CD8-positive, alpha-beta memory T cell (primary cell): ENCODE data around the gene SAMD4A. TPM values are rescaled to one million over a fixed set of nuclear protein-coding genes. Genes with fewer than 3 reads are reported as not detected.

Experiments
- CTCF ChIA-PET: fragments of 350-600 bp; sonication (Branson Sonifier 250); formaldehyde crosslinking; loops from one replicate; lab custom pipeline; 2021; ENCODE audit warnings: antibody characterized with exemption; lab: Charles Lee
- POLR2A ChIA-PET: fragments of 350-600 bp; sonication (Branson Sonifier 250); formaldehyde crosslinking; loops from one replicate; lab custom pipeline; 2021; ENCODE audit warnings: antibody characterized with exemption; lab: Charles Lee
- DNase-seq, 5 donors: peaks; one replicate each; pipeline versions ENCODE4 v3.0.0 to v3.0.0-alpha.2; 2020 to 2022; ENCODE audit warnings: mixed read lengths in 1 of 5
- H3K27ac ChIP-seq: one replicate; pipeline ENCODE4 v1.7.0; 2013; ENCODE audit warnings: low read depth, mild to moderate bottlenecking, low read length, moderate library complexity
- H3K27me3 ChIP-seq: 2 replicates; pipeline ENCODE4 v1.7.0; 2013; ENCODE audit warnings: low read length, mild to moderate bottlenecking; ENCODE audit not compliant: insufficient read depth, poor library complexity, severe bottlenecking
- H3K36me3 ChIP-seq: 2 replicates; pipeline ENCODE4 v1.7.0; 2013; ENCODE audit warnings: mild to moderate bottlenecking, low read length, moderate library complexity; ENCODE audit not compliant: insufficient read depth
- H3K4me1 ChIP-seq: 2 replicates; pipeline ENCODE4 v1.7.0; 2013; ENCODE audit warnings: mild to moderate bottlenecking, low read length, moderate library complexity; ENCODE audit not compliant: insufficient read depth
- H3K4me3 ChIP-seq: 2 replicates; pipeline ENCODE4 v1.7.0; 2013; ENCODE audit warnings: mild to moderate bottlenecking, low read length
- H3K9me3 ChIP-seq: 2 replicates; pipeline ENCODE4 v1.7.0; 2013; ENCODE audit warnings: mild to moderate bottlenecking, low read length
- H3K27ac Mint-ChIP-seq, 8 donors: one replicate each; pipeline ENCODE4 v1.8.0; 2020 to 2021; ENCODE audit warnings: mixed read lengths in 8 of 8, mild to moderate bottlenecking in 6 of 8, inconsistent platforms in 3 of 8, moderate library complexity in 3 of 8
- H3K27me3 Mint-ChIP-seq, 2 donors: one replicate each; pipeline ENCODE4 v1.8.0; 2020 to 2021; ENCODE audit warnings: mixed read lengths in 2 of 2, mild to moderate bottlenecking in 1 of 2, moderate library complexity in 1 of 2
- H3K36me3 Mint-ChIP-seq, 3 donors: one replicate each; pipeline ENCODE4 v1.8.0; 2020 to 2021; ENCODE audit warnings: mixed read lengths in 3 of 3, inconsistent platforms in 1 of 3, mild to moderate bottlenecking in 1 of 3
- H3K4me1 Mint-ChIP-seq, 3 donors: one replicate each; pipeline ENCODE4 v1.8.0; 2020 to 2021; ENCODE audit warnings: mixed read lengths in 3 of 3, inconsistent platforms in 1 of 3, mild to moderate bottlenecking in 1 of 3
- H3K4me3 Mint-ChIP-seq, 7 donors: one replicate each; pipeline ENCODE4 v1.8.0; 2020 to 2021; ENCODE audit warnings: mixed read lengths in 7 of 7, mild to moderate bottlenecking in 6 of 7, moderate library complexity in 4 of 7, inconsistent platforms in 2 of 7
- H3K9me3 Mint-ChIP-seq, 5 donors: one replicate each; pipeline ENCODE4 v1.8.0; 2020 to 2022; ENCODE audit warnings: mixed read lengths in 5 of 5, mild to moderate bottlenecking in 3 of 5, moderate library complexity in 2 of 5, inconsistent platforms in 1 of 5
- polyA plus RNA-seq: library from polyadenylated mRNA; unstranded; fragments of 300-500 nt; fragmentation: Illumina TruSeq; gene quantifications from one replicate; pipeline ENCODE4 v1.2.3, GENCODE V29; 2021
- total RNA-seq, 2 experiments: library from RNA; stranded (reverse); gene quantifications; one replicate each; pipeline ENCODE4 v1.2.3, GENCODE V29; 2021

SAMD4A gene
- total and polyA plus RNA-seq, 3 experiments from 2014 or later, result 2.4 to 2.7 TPM; not detected in 1

DNA sequence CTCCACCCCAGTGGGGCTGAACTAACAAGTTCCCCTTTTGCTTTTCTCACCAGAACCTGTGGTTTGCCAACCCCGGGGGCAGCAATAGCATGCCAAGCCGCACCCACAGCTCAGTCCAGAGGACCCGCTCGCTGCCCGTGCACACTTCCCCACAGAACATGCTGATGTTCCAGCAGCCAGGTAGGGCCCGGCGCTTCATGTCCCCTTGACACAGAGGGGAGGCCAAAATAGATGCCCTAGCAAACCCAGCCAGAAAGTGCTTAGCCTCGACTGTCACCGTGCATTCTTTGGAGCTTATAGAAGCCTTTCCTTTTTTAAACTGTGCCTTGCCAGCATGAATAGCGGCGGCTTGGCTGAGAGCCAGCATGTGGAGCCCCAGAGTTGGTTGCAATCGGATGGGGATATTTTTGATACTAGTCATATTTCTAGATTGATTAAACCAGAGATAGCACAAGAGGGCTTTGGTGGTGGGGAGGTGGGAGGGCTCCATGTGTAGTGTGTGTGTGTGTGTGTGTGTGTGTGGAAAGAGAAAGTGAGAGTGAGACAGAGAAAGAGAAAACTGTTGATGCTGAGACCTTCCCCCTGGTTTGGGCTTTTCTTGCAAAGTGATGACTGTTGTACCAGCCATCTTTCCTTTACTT is 209.6 kb downstream of the SAMD4A start:
- no peak overlapping the region for H3K4me3 ChIP-seq
- ChIA-PET POLR2A (interaction anchor here (1.0 to 2.5 kb wide), 2 partner anchors 210 to 213 kb away, joined by 5 to 10 read pairs; partner anchors contain the start of gene SAMD4A), CTCF (interaction anchor here (0.7 to 6.4 kb wide), 5 partner anchors 8 to 211 kb away, joined by 3 to 114 read pairs (median 3); partner anchors contain the start of gene SAMD4A)
- H3K27ac Mint-ChIP-seq, result peak overlapping the region in 4 of 8 donors; percentile 17 to 87 (median 48)
- no peaks in the 10 kb centered on the region for H3K9me3 ChIP-seq
- H3K36me3 ChIP-seq, result no peaks in the 10 kb centered on the region
- H3K4me1 ChIP-seq, result peaks cover 21% of the 10 kb centered on the region
- no peaks in the 10 kb centered on the region for H3K9me3 Mint-ChIP-seq
- peaks cover 25 to 33% (median 31%) of the 10 kb centered on the region in 3 donors for H3K4me1 Mint-ChIP-seq
- H3K4me3 Mint-ChIP-seq, result peak overlapping the region in 6 of 7 donors; percentile 57 to 84 (median 67)
- H3K27ac ChIP-seq, result no peak overlapping the region
- H3K27me3 Mint-ChIP-seq, result peaks cover 12 to 16% of the 10 kb centered on the region in 2 donors
- peak; percentile 6 to 53 (median 27) for DNase-seq
- no peaks in the 10 kb centered on the region for H3K27me3 ChIP-seq
- no peaks in the 10 kb centered on the region for H3K36me3 Mint-ChIP-seq

DNA sequence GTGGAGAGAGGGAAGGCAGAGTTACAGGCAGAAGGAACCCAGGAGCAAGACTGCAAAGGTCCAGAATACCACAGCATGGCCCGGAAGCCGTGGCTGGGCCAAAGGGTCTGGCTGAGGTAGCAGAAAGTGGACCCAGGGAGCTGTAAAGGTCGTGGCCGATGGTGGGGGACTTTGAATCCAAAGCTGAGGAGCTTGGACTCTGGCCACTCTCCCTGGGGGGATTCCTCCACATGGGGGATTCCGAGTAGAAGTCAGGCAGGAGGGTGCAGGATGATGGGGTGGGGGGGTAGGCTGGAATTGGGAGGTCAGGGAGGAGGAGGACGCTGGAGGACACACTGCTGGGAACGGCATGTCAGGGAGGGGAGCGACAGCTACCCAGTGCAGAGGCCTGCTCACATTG is 210.5 kb downstream of the SAMD4A start:
- Histone ChIP-seq H3K27ac (no peak overlapping the region), H3K36me3 (no peaks in the 10 kb centered on the region), H3K27me3 (no peaks in the 10 kb centered on the region), H3K4me3 (no peak overlapping the region), H3K9me3 (no peaks in the 10 kb centered on the region), H3K4me1 (peaks cover 21% of the 10 kb centered on the region)
- H3K36me3 Mint-ChIP-seq, result no peaks in the 10 kb centered on the region
- peak overlapping the region in 1 of 8 donors; percentile 61 for H3K27ac Mint-ChIP-seq
- peaks cover 12 to 13% of the 10 kb centered on the region in 2 donors for H3K27me3 Mint-ChIP-seq
- DNase-seq, result no peak
- no peaks in the 10 kb centered on the region for H3K9me3 Mint-ChIP-seq
- CTCF ChIA-PET, result interaction anchor here (6.4 kb wide), 1 partner anchor 212 kb away, joined by 114 read pairs; the partner anchor contains the start of gene SAMD4A
- peak overlapping the region in 1 of 7 donors; percentile 38 for H3K4me3 Mint-ChIP-seq
- POLR2A ChIA-PET, result no interaction called here
- H3K4me1 Mint-ChIP-seq, result peaks cover 25 to 33% (median 31%) of the 10 kb centered on the region in 3 donors

DNA sequence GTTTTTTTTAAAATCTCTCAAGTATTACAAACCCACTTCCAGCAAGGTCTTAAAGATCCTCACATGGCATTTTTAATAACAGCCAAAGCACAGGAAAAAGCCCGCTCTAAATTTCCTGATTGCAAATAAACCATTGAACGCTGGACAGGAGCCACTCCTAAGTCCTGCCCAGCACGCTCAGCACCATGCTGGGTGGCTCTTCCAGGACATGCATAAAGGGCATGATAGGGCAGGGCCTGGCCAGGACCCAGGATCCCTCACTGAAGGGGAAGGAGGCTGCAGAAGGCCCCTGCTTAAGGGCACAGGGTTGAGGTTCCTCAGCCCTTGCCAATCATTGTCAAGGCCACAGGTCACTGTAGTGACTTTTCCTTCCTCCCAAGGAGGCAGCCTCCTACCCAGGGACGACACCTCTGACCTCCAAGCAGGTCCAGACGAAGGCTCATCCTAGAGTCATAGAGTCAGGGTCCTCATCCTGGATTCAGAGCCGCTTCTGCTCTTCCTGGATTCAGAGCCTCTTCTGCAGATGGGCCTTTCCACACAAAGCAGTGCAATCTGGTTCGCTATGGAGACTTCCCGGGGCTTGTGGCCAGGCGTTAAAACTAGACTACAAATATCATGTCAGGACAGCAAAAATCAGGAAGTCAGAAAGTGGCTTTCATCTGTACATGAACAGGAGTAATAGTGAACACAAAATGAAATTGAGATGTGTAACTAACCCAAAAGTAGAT is 211.9 kb downstream of the SAMD4A start:
- H3K27ac Mint-ChIP-seq, result no peak overlapping the region
- no peak overlapping the region for H3K4me3 Mint-ChIP-seq
- Histone ChIP-seq H3K27me3 (no peaks in the 10 kb centered on the region), H3K4me3 (no peak overlapping the region), H3K9me3 (no peaks in the 10 kb centered on the region), H3K4me1 (peaks cover 10% of the 10 kb centered on the region), H3K27ac (no peak overlapping the region), H3K36me3 (no peaks in the 10 kb centered on the region)
- peaks cover 16 to 20% (median 18%) of the 10 kb centered on the region in 3 donors for H3K4me1 Mint-ChIP-seq
- DNase-seq, result no peak
- no peaks in the 10 kb centered on the region for H3K36me3 Mint-ChIP-seq
- ChIA-PET POLR2A (no interaction called here), CTCF (no interaction called here)
- H3K27me3 Mint-ChIP-seq, result peaks cover 7 to 8% of the 10 kb centered on the region in 2 donors
- H3K9me3 Mint-ChIP-seq, result no peaks in the 10 kb centered on the region

DNA sequence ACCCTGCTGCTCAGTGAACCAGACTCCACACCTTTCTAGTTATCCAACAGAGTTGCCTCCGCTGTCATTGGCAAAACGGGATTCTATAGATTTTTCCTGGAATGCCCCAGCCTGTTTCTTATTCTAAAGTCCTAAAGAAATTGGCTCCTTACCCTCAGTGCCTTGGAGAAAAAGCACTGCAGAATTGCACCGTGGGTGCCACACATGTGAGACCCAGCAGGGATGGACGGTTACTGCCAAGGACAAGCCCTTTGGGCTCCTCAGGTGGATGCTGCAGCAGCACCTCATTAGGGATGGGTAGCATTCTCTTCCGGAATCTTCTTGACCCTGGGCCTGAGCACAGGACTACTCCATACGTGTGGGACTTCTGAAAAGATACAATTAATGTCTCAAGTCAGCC is 214.2 kb downstream of the SAMD4A start:
- ChIA-PET CTCF (no interaction called here), POLR2A (no interaction called here)
- H3K4me3 ChIP-seq, result no peak overlapping the region
- H3K36me3 Mint-ChIP-seq, result no peaks in the 10 kb centered on the region
- H3K27me3 ChIP-seq, result no peaks in the 10 kb centered on the region
- H3K27ac Mint-ChIP-seq, result no peak overlapping the region
- H3K27ac ChIP-seq, result no peak overlapping the region
- H3K36me3 ChIP-seq, result no peaks in the 10 kb centered on the region
- H3K27me3 Mint-ChIP-seq, result peaks cover 4 to 5% of the 10 kb centered on the region in 2 donors
- H3K4me3 Mint-ChIP-seq, result no peak overlapping the region
- H3K9me3 Mint-ChIP-seq, result no peaks in the 10 kb centered on the region
- no peaks in the 10 kb centered on the region for H3K9me3 ChIP-seq
- H3K4me1 Mint-ChIP-seq, result peaks cover 9 to 11% (median 10%) of the 10 kb centered on the region in 3 donors
- DNase-seq, result no peak
- H3K4me1 ChIP-seq, result peaks cover 6% of the 10 kb centered on the region

GRCh38 chr14:54781961-54782750 is 215.2 kb downstream of the SAMD4A start:
- ChIA-PET CTCF (interaction anchor here (1.5 kb wide), 1 partner anchor 8 kb away, joined by 5 read pairs; no protein-coding TSS in a partner anchor), POLR2A (no interaction called here)
- H3K4me3 ChIP-seq, result no peak overlapping the region
- no peak overlapping the region for H3K27ac Mint-ChIP-seq
- no peaks in the 10 kb centered on the region for H3K36me3 ChIP-seq
- H3K4me1 ChIP-seq, result no peaks in the 10 kb centered on the region
- H3K27me3 ChIP-seq, result no peaks in the 10 kb centered on the region
- H3K9me3 Mint-ChIP-seq, result no peaks in the 10 kb centered on the region
- H3K36me3 Mint-ChIP-seq, result no peaks in the 10 kb centered on the region
- peaks cover 4% of the 10 kb centered on the region in 2 donors for H3K27me3 Mint-ChIP-seq
- H3K9me3 ChIP-seq, result no peaks in the 10 kb centered on the region
- DNase-seq, result no peak
- H3K4me1 Mint-ChIP-seq, result peaks cover 0 to under 1% (median 0%) of the 10 kb centered on the region in 3 donors
- H3K27ac ChIP-seq, result no peak overlapping the region
- no peak overlapping the region for H3K4me3 Mint-ChIP-seq

GRCh38 chr14:54782751-54783659 is 216.1 kb downstream of the SAMD4A start:
- DNase-seq, result no peak
- no peaks in the 10 kb centered on the region for H3K4me1 Mint-ChIP-seq
- H3K9me3 Mint-ChIP-seq, result no peaks in the 10 kb centered on the region
- Histone ChIP-seq H3K9me3 (no peaks in the 10 kb centered on the region), H3K27ac (no peak overlapping the region), H3K36me3 (no peaks in the 10 kb centered on the region), H3K27me3 (no peaks in the 10 kb centered on the region), H3K4me1 (no peaks in the 10 kb centered on the region), H3K4me3 (no peak overlapping the region)
- H3K36me3 Mint-ChIP-seq, result no peaks in the 10 kb centered on the region
- ChIA-PET CTCF (interaction anchor here (1.5 kb wide), 1 partner anchor 9 kb away, joined by 5 read pairs; no protein-coding TSS in a partner anchor), POLR2A (no interaction called here)
- H3K4me3 Mint-ChIP-seq, result no peak overlapping the region
- H3K27me3 Mint-ChIP-seq, result peaks cover 4% of the 10 kb centered on the region in 2 donors
- no peak overlapping the region for H3K27ac Mint-ChIP-seq

DNA sequence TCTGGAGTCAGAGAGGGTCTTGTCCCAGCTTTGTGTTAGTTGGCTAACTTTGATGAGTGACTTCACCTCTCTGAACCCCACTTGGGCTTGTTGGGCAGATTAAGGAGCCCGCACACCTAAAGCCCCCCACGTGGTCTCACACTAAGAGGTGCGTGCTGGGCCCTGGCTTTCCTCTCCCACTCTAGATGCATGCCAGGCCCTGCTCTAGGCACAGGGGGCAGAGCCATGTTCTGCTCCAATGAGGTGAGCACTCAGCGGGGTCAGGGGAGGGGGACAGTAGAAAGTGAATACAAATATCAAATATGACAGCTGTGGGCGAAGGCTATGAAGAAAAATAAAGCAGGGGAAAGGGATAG is 216.7 kb downstream of the SAMD4A start:
- Mint-ChIP-seq H3K9me3 (no peaks in the 10 kb centered on the region), H3K4me3 (no peak overlapping the region), H3K27ac (no peak overlapping the region), H3K4me1 (no peaks in the 10 kb centered on the region), H3K36me3 (no peaks in the 10 kb centered on the region), H3K27me3 (peaks cover 4% of the 10 kb centered on the region in 2 donors)
- Histone ChIP-seq H3K36me3 (no peaks in the 10 kb centered on the region), H3K9me3 (no peaks in the 10 kb centered on the region), H3K4me3 (no peak overlapping the region), H3K4me1 (no peaks in the 10 kb centered on the region), H3K27ac (no peak overlapping the region), H3K27me3 (no peaks in the 10 kb centered on the region)
- no peak for DNase-seq
- ChIA-PET POLR2A (no interaction called here), CTCF (interaction anchor here (1.5 to 2.1 kb wide), 2 partner anchors 8 to 9 kb away, joined by 5 to 6 read pairs; no protein-coding TSS in a partner anchor)
